HG03439 (cell line): ENCODE data around the gene CFAP97D1.

Experiments used
- ATAC-seq: cut with Tn5 transposase; IDR thresholded peaks from one replicate; pipeline ENCODE4 v1.9.1; 2021; ENCODE audit warnings: mild to moderate bottlenecking, moderate library complexity; ENCODE audit not compliant: unreplicated experiment

CFAP97D1 gene

GRCh38 chr17:43825567-43825966 is 45.3 kb downstream of the CFAP97D1 start:
- no peak for ATAC-seq

DNA sequence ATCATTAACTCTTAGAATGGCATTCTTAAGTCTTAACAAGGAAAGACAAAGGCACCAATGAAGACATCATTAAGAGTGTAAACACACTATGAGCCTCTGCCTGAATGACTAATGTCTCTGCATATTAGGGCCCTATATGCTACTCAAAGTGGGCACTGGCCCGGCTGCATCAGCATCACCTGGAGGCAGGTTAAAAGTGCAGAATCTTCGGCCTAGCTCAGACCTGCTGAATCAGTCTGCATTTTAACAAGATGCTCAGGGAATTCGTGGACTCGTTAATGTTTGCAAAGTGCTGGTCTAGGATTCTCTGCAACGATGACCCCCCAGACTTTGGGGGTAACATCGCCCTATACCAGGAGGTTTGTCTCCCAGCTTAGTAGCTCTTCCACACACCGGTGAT is 46.0 kb downstream of the CFAP97D1 start:
- no peak for ATAC-seq

DNA sequence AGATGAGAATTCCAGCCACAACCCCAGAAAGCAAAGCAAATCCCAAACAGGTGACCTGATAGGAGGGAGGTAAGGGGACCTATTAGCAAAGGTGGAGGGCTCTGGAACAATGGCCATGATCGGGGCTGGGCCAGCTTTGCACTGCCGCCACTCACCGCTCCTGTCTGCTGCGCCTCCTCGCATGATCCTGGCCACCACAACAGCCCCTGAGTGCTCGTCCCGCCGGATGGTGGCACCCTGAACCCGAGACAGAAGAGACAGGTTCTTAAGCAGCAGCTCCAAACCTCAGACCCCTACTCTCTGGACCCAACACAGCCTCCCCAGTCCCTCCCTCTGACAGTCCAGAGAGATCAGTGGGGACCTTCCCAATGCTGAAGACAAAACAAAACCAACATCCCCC is 47.4 kb downstream of the CFAP97D1 start:
- no peak for ATAC-seq

- no peak for ATAC-seq
Measured at GRCh38 chr17:43829738-43830137, 49.5 kb downstream of the CFAP97D1 start.

DNA sequence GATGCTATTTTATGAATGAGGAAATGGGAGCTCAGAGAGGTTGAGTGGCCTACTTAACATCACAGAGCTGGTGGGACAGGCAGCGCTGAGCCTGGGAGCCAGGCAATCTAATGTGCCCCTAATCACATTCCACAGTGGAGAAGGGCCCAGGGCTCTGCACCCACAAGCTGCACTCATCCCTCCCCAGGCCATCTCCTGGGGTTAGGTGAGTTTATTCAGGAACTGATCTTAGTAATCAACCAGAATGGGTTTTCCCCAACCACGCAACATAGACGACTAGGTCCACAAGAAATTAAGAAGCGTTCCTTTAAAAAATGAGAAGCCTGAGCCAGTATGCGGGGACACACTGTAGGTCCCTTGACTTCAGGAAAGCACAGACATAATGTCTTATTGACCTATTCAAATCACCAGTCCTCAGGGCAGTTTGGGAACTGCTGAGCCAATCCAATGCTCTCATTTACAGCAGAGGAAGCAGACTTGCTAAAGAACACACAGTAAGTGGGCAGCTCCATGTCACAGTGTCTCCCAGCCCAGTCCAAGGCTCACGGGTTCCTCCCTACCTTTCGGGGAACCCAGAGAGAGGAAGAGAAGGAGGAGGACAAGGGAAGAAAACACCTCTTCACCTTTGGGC is 50.4 kb downstream of the CFAP97D1 start:
- no peak for ATAC-seq

GRCh38 chr17:43831633-43832032 is 51.4 kb downstream of the CFAP97D1 start:
- no peak for ATAC-seq

GRCh38 chr17:43832168-43832975 is 52.1 kb downstream of the CFAP97D1 start:
- ATAC-seq, result no peak

DNA sequence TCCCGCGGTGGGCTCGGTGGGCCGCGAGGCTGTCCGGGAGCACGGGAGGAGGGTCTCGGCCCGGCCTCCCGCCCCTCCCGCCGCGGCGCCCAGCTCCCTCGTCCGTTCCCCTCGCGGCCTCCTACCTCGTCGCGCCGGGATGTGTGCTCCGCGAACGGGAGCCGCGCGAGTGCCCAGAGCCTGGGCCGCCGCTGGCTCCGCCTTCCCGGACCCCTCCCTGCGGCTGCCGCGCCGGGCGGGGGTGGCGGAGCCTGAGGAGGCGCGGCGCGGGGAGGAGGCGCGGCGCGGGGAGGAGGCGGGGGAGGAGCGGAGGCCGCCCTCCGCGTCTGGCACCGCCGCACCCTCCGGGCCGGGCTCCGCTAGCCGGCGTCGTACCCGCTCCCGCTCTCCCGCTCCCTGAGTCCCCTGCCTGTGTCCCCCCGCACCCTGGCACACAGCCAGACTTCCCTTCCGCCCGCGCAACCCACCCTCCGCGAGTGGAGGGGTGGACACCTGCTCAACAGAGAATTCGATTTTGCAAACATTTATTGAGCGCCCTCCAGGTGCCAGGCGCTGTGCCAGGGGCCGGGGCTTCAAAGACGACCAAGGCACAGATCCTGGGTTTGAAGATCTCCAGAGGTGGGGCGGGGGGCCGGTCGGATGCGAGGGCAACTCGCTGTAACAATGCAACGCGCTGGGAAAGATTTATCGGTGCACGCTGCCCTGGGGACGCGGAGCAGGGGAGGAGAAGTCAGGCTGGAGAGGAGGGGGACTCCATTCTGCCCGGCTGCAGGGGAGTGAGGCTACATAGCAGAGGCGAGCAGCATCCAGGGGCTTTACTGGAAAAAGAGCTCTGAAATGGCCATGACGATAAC is 53.0 kb downstream of the CFAP97D1 start, which contains the start of gene MPP3:
MPP3 (minus strand) TSS at position 171 of the 854 bp plus-strand sequence. CDS start 1,240 bp downstream, outside the sequence.
- ATAC-seq, result no peak

GRCh38 chr17:43834106-43834505 is 53.9 kb downstream of the CFAP97D1 start:
- ATAC-seq, result no peak
